ACC112 (cell line): ENCODE data around the gene NAA35.
"Not testable (repeated sequence)": the region's sequence is repeated elsewhere in the genome, so short reads cannot be mapped to it uniquely, and the experiment has no call there.

Source experiments
- H2AFZ ChIP-seq: fragments of 200-600 bp; sonication (generic); one replicate; pipeline ENCODE4 v1.6.0; 2017; ENCODE audit warnings: antibody characterized with exemption, low read length; ENCODE audit not compliant: unreplicated experiment
- H3K27ac ChIP-seq: fragments of 200-600 bp; sonication (generic); 2 replicates; pipeline ENCODE4 v1.5.1; 2014; ENCODE audit warnings: low read depth, mild to moderate bottlenecking, antibody characterized with exemption, low read length, moderate library complexity
- H3K27me3 ChIP-seq: fragments of 200-600 bp; sonication (generic); 2 replicates; pipeline ENCODE4 v1.6.1; 2014; ENCODE audit warnings: mild to moderate bottlenecking, antibody characterized with exemption, low read length, moderate library complexity, mixed read lengths; ENCODE audit not compliant: insufficient read depth
- H3K36me3 ChIP-seq: fragments of 200-600 bp; sonication (generic); 2 replicates; pipeline ENCODE4 v1.6.1; 2016; ENCODE audit warnings: mild to moderate bottlenecking, antibody characterized with exemption, low read length, moderate library complexity, mixed read lengths; ENCODE audit not compliant: insufficient read depth
- H3K4me1 ChIP-seq: fragments of 200-600 bp; sonication (generic); one replicate; pipeline ENCODE4 v1.6.1; 2016; ENCODE audit warnings: low read length, mixed read lengths; ENCODE audit not compliant: insufficient read depth, unreplicated experiment, control insufficient read depth
- H3K4me3 ChIP-seq: fragments of 200-600 bp; sonication (generic); 2 replicates; pipeline ENCODE4 v1.5.1; 2014; ENCODE audit warnings: mild to moderate bottlenecking, low read depth, low read length
- H3K79me2 ChIP-seq: fragments of 200-600 bp; sonication (generic); one replicate; pipeline ENCODE4 v1.6.0; 2016; ENCODE audit warnings: low read length; ENCODE audit not compliant: control insufficient read depth, unreplicated experiment, insufficient read depth

NAA35 gene

DNA sequence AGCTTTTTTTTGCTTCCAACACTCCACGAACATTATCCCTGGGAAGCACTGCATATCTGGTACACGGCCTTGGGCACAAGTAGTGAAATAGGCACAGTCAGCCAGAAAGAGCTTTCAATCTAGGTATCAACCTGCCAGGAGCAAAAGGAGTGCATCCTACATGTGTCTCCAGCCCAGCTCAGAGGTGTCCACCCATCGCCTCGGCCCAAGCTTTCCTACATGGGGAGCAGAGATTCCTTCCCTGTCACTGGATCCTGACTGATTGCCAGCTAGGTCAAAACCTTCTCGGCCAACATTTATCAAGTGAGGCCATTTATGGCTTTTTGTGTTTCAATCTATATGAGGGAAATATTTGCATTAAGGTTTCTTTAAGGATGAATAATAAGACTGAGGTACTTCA, 102.6 kb downstream of the NAA35 start:
- no peak overlapping the region for H3K27ac ChIP-seq
- H3K4me1 ChIP-seq, result peaks cover 18% of the 10 kb centered on the region
- no peak overlapping the region for H3K4me3 ChIP-seq
- H3K27me3 ChIP-seq, result no peaks in the 10 kb centered on the region
- peaks cover under 1% of the 10 kb centered on the region; the same call in 1 of the 2 replicates for H3K36me3 ChIP-seq
- H3K79me2 ChIP-seq, result no peaks in the 10 kb centered on the region
- H2AFZ ChIP-seq, result no peak overlapping the region

DNA sequence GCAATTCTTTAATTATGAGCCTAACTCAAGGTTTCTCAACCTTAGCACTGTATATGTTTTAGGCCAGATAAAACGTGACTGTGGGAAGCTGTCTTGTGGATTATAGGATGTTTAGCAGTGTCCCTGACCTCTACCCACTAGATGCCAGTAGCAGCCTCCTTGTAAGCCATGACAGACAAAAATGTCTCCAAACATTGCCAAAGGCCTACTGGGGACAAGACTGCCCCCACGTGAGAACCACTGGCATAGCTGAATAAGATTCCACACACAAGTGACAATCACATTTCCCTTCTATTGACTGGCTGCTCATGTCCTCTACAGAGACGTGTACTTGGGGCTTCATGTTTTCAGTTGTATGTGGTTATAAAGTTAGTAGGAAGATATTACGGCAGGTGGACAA, 103.1 kb downstream of the NAA35 start:
- no peak overlapping the region for H3K4me3 ChIP-seq
- no peaks in the 10 kb centered on the region for H3K79me2 ChIP-seq
- no peaks in the 10 kb centered on the region for H3K27me3 ChIP-seq
- peaks cover 18% of the 10 kb centered on the region for H3K4me1 ChIP-seq
- no peak overlapping the region for H3K27ac ChIP-seq
- H2AFZ ChIP-seq, result no peak overlapping the region
- no peaks in the 10 kb centered on the region for H3K36me3 ChIP-seq

DNA sequence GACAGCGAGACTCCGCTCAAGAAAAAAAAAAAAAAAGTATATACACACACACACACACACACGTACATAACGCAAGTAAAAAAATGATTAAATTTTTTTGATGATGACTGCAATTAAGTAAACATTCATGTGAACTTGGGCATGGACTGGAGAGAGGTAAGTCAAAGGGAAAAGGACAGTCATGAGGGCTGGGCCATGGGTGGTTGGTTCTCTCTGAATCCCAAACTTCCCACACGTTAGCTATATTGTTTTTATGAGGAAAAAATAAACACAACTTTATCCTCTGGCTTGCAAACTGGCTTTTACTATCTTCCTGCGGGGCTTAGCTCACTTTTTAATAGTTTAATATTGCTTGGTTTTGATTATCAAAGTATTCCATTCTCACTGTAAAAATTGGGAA, 104.7 kb downstream of the NAA35 start:
- Histone ChIP-seq H2AFZ (no peak overlapping the region), H3K27ac (no peak overlapping the region), H3K36me3 (no peaks in the 10 kb centered on the region), H3K4me1 (peaks cover 11% of the 10 kb centered on the region), H3K27me3 (no peaks in the 10 kb centered on the region), H3K4me3 (no peak overlapping the region), H3K79me2 (no peaks in the 10 kb centered on the region)

DNA sequence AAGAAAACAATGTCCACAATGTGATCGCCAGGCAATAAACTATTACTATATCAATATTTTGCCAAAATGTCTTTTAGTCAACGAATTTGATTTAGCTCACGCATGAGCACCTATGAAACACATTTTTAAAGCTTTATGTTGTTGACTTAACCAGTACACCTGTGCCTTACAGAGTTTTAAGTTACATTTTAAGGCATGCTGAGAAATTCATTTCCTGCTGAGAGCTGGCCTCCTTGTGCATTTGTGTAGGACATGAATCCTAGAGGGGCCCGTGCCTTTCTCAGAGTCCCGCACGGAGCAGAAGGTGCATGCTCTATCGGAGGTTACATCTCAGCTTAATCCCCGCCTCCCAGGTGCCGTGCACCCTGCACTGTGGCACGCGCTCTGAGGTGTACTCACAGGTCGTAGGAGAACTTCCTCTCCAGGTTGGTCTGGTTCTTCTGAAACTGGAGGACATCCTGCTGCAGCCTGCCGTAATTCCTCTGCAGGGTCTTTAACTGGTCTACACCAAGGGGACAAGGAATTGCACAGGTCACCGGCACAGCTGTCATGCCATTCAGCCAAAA, 105.2 kb downstream of the NAA35 start:
- Histone ChIP-seq H3K36me3 (no peaks in the 10 kb centered on the region), H3K27ac (no peak overlapping the region), H2AFZ (no peak overlapping the region), H3K4me3 (no peak overlapping the region), H3K27me3 (no peaks in the 10 kb centered on the region), H3K79me2 (no peaks in the 10 kb centered on the region), H3K4me1 (peaks cover 6% of the 10 kb centered on the region)

DNA sequence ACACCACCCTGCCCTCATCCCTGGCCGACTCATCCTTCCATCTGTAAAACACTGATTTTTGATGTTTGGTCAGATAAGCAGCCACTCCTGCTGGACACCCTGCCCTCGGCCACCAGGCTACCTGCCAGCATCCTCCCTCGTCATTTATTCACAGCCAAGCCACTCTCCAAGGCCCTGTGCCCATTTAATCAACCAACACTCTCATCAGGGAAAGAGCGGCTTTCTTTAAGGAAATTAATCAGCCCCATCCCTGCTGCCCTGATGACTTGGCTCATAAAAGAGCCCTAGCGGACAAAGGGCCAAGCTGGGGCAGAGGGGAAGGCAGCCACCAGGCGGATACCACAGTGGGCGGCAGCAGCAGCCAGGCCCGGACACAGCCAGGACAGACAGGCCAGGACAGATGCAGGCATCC, 106.0 kb downstream of the NAA35 start:
- Histone ChIP-seq H3K79me2 (no peaks in the 10 kb centered on the region), H3K36me3 (no peaks in the 10 kb centered on the region), H3K27me3 (no peaks in the 10 kb centered on the region), H2AFZ (no peak overlapping the region), H3K4me1 (no peaks in the 10 kb centered on the region), H3K4me3 (no peak overlapping the region), H3K27ac (no peak overlapping the region)

DNA sequence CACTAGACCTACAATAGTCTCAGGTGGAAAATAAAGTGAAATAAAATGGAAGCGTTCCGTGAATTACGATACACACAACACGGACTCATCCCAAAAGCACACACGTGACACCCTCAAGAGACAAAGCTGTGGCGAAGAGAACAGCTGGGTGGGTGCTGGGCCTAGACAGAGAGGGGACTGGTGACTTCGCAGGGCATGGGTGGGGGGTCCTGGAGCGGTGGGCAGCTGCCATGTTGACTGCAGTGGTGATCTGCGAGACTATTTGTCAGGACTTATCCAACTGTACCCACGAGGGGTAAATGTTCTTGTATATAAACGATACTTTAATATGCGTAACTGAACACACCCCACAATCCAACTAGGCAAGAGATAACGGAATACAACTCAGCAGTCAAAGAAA, 106.4 kb downstream of the NAA35 start:
- no peaks in the 10 kb centered on the region for H3K36me3 ChIP-seq

DNA sequence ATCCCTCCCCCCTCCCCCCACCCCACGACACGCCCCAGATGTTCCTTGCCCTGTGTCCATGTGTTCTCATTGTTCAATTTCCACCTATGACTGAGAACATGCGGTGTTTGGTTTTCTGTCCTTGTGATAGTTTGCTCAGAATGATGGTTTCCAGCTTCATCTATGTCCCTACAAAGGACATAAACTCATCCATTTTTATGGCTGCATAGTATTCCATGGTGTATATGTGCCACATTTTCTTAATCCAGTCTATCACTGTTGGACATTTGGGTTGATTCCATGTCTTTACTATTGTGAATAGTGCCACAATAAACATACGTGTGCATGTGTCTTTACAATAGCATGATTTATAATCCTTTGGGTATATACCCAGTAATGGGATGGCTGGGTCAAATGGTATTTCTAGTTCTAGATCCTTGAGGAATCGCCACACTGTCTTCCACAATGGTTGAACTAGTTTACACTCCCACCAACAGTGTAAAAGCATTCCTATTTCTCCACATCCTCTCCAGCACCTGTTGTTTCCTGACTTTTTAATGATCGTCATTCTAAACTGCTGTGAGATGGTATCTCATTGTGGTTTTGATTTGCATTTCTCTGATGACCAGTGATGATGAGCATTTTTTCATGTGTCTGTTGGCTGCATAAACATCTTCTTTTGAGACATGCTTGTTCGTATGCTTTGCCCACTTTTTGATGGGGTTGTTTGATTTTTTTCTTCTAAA, 107.2 kb downstream of the NAA35 start:
- H3K79me2 ChIP-seq, H3K27ac ChIP-seq, H3K4me1 ChIP-seq, H3K27me3 ChIP-seq, H2AFZ ChIP-seq, H3K36me3 ChIP-seq, H3K4me3 ChIP-seq: not testable (repeated sequence)

More for the DNA sequence above, 106.4 kb downstream of the NAA35 start:
- Histone ChIP-seq H2AFZ (no peak overlapping the region), H3K27ac (no peak overlapping the region), H3K79me2 (no peaks in the 10 kb centered on the region), H3K27me3 (no peaks in the 10 kb centered on the region), H3K4me1 (no peaks in the 10 kb centered on the region), H3K4me3 (no peak overlapping the region)

DNA sequence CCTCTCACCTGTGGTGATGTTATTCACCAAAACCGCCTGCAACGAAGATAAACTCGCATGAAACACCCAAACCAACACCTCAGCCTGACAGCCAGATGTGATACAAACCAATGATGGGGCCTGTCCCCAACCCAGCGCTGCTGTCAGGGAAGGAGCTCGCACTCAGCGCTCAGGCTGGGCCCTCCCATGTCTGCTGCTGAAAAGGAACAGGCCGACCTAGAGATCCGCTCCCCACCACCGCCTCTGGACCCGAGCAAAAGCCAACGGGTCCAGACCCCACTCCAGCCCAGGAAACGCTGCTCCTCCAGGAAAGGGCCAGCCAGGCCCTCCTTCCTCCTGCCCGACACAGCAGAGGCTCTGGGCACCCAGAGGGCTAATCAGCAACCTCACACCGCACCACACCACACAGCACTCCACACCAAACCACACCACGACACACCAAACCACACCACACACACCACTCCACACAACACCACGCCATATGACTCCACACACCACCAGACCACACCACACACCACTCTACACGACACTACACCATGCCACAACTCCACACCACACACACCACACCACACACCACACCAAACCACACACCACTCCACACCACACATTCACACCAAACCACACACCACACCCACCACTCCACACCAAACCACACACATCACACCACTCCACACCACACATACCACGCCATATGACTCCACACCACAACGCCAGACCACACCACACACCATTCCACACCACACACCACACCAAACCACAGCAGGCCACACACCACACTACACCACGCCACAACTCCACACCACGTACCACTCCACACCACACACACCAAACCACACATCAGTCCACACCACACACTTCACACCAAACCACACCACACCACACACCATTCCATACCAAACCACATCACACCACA, 111.9 kb downstream of the NAA35 start:
- Histone ChIP-seq H2AFZ (no peak overlapping the region), H3K27me3 (no peaks in the 10 kb centered on the region), H3K4me3 (no peak overlapping the region), H3K4me1 (no peaks in the 10 kb centered on the region), H3K79me2 (peaks cover 8% of the 10 kb centered on the region), H3K36me3 (peaks cover 5% of the 10 kb centered on the region; the same call in 1 of the 2 replicates), H3K27ac (no peak overlapping the region)

DNA sequence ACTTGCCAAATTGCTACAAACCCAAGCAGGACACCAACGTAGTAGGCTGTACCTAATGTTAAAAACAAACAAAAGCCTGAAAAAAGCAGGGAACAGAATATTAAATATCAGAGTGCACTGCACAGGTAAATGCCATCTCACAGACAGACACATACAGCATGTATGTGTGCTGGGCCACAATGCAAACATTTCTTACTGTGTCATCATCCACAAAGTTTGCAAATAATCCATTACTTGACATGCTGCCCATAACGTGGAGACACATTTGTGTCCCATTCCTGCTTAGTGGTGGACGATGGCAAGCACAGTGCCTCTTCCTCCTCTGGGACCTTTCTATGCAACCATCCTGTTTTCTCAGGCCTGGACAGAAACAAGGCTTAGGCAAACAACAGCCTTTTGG, 113.7 kb downstream of the NAA35 start:
- H3K36me3 ChIP-seq, result peaks cover 5% of the 10 kb centered on the region; the same call in 1 of the 2 replicates
- H3K27ac ChIP-seq, result no peak overlapping the region
- no peak overlapping the region for H3K4me3 ChIP-seq
- H2AFZ ChIP-seq, result no peak overlapping the region
- no peaks in the 10 kb centered on the region for H3K27me3 ChIP-seq
- H3K4me1 ChIP-seq, result no peaks in the 10 kb centered on the region
- peaks cover 8% of the 10 kb centered on the region for H3K79me2 ChIP-seq

DNA sequence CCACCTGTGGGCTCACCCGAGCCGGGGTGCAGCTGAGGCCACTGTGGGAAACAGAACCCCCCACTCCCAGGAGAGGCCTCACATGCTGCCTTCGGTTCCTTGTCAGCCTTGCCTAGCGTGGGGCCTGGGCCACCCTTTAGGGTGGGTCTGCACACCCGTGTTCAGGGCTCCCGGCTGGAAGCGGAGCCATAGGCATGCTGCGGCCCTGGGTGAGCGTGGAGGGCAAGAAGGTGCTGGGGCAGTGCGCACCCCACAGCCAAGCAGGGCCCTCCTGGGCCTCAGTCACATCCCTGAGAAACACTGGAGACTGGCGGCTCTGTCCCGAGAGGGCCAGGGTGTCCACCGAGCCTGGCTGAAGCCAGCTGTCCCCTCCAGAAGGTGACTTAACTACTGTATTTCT, 116.5 kb downstream of the NAA35 start:
- Histone ChIP-seq H3K27ac (no peak overlapping the region), H3K4me3 (no peak overlapping the region), H3K36me3 (peaks cover 5% of the 10 kb centered on the region; the same call in 1 of the 2 replicates), H3K4me1 (no peaks in the 10 kb centered on the region), H3K79me2 (peaks cover 8% of the 10 kb centered on the region), H3K27me3 (no peaks in the 10 kb centered on the region), H2AFZ (no peak overlapping the region)
